HAP-1 (cell line): Measurements from ENCODE around the gene TMEM82.

Experiments
- DNase-seq, 2 experiments: peaks; one replicate each; pipeline ENCODE4 v3.0.0-alpha.2; 2016 to 2020; ENCODE audit warnings: low spot score in 2 of 2
- H3K27me3 ChIP-seq: fragments of 250-450 bp; sonication (Bioruptor Pico); 2 replicates; pipeline ENCODE4 v1.5.1; 2020; ENCODE audit warnings: low read depth, mild to moderate bottlenecking, moderate library complexity
- H3K36me3 ChIP-seq: fragments of 250-450 bp; sonication (Bioruptor Pico); replicated peaks from 2 replicates; pipeline ENCODE4 v1.5.1; 2020; ENCODE audit warnings: mild to moderate bottlenecking
- H3K4me1 ChIP-seq: fragments of 250-450 bp; sonication (Bioruptor Pico); 2 replicates; pipeline ENCODE4 v1.5.1; 2020; ENCODE audit warnings: mild to moderate bottlenecking
- H3K4me3 ChIP-seq: fragments of 250-450 bp; sonication (Bioruptor Pico); 2 replicates; pipeline ENCODE4 v1.5.1; 2020; ENCODE audit warnings: mild to moderate bottlenecking, moderate library complexity
- H3K9me3 ChIP-seq: fragments of 250-450 bp; sonication (Bioruptor Pico); 2 replicates; pipeline ENCODE4 v1.5.1; 2020; ENCODE audit warnings: mild to moderate bottlenecking, moderate library complexity
- in situ Hi-C: fragments of 300-500 bp; cut with MboI; formaldehyde crosslinking; loops from 3 replicates; pipeline ENCODE4 v1.14.3; 2020; ENCODE audit warnings: low sequenced_read_pairs, inconsistent platforms, mixed read lengths

The TMEM82 gene

GRCh38 chr1:15726508-15726907 lies 15.8 kb upstream of the TMEM82 start:
- Histone ChIP-seq H3K9me3 (no peaks in the 10 kb centered on the region), H3K4me1 (no peaks in the 10 kb centered on the region), H3K4me3 (no peak overlapping the region), H3K36me3 (peaks cover 30% of the 10 kb centered on the region), H3K27me3 (no peaks in the 10 kb centered on the region)
- no peak for DNase-seq
- in situ Hi-C loops = no loop called here

- no peaks in the 10 kb centered on the region for H3K27me3 ChIP-seq
- no peaks in the 10 kb centered on the region for H3K4me1 ChIP-seq
- H3K36me3 ChIP-seq = peaks cover 28% of the 10 kb centered on the region
- H3K9me3 ChIP-seq = no peaks in the 10 kb centered on the region
- in situ Hi-C loops = no loop called here
- H3K4me3 ChIP-seq = no peak overlapping the region
- no peak for DNase-seq
These were observed 15.3 kb upstream of the TMEM82 start for GRCh38 chr1:15727021-15727420.

- DNase-seq = no peak
- peaks cover 29% of the 10 kb centered on the region for H3K36me3 ChIP-seq
- in situ Hi-C loops = no loop called here
- no peaks in the 10 kb centered on the region for H3K9me3 ChIP-seq
- H3K4me1 ChIP-seq = no peaks in the 10 kb centered on the region
- H3K4me3 ChIP-seq = no peak overlapping the region
- no peaks in the 10 kb centered on the region for H3K27me3 ChIP-seq
These were observed 14.9 kb upstream of the TMEM82 start for GRCh38 chr1:15727424-15727823.

GRCh38 chr1:15727866-15728534 lies 14.3 kb upstream of the TMEM82 start:
- H3K9me3 ChIP-seq = no peaks in the 10 kb centered on the region
- no peaks in the 10 kb centered on the region for H3K4me1 ChIP-seq
- DNase-seq = no peak
- no peaks in the 10 kb centered on the region for H3K27me3 ChIP-seq
- peaks cover 35% of the 10 kb centered on the region for H3K36me3 ChIP-seq
- no peak overlapping the region for H3K4me3 ChIP-seq
- in situ Hi-C loops = no loop called here

- Histone ChIP-seq H3K9me3 (no peaks in the 10 kb centered on the region), H3K4me3 (no peak overlapping the region), H3K4me1 (no peaks in the 10 kb centered on the region), H3K36me3 (peaks cover 44% of the 10 kb centered on the region), H3K27me3 (no peaks in the 10 kb centered on the region)
- DNase-seq = no peak
- in situ Hi-C loops = no loop called here
These were observed 13.2 kb upstream of the TMEM82 start for GRCh38 chr1:15728937-15729657.

GRCh38 chr1:15730423-15730822 lies 11.9 kb upstream of the TMEM82 start:
- no peaks in the 10 kb centered on the region for H3K27me3 ChIP-seq
- H3K36me3 ChIP-seq = peaks cover 43% of the 10 kb centered on the region
- no peak for DNase-seq
- in situ Hi-C loops = no loop called here
- H3K9me3 ChIP-seq = no peaks in the 10 kb centered on the region
- no peaks in the 10 kb centered on the region for H3K4me1 ChIP-seq
- no peak overlapping the region for H3K4me3 ChIP-seq

- Histone ChIP-seq H3K4me1 (no peaks in the 10 kb centered on the region), H3K4me3 (no peak overlapping the region), H3K9me3 (no peaks in the 10 kb centered on the region), H3K27me3 (no peaks in the 10 kb centered on the region), H3K36me3 (peaks cover 41% of the 10 kb centered on the region)
- in situ Hi-C loops = no loop called here
- DNase-seq = no peak
These were observed 11.4 kb upstream of the TMEM82 start for GRCh38 chr1:15730936-15731335.

GRCh38 chr1:15731735-15732685 lies 10.3 kb upstream of the TMEM82 start:
- H3K36me3 ChIP-seq = peaks cover 41% of the 10 kb centered on the region
- in situ Hi-C loops = no loop called here
- no peak overlapping the region for H3K4me3 ChIP-seq

GRCh38 chr1:15732686-15733081 lies 9.6 kb upstream of the TMEM82 start:
- Histone ChIP-seq H3K4me3 (no peak overlapping the region), H3K9me3 (no peaks in the 10 kb centered on the region), H3K27me3 (no peaks in the 10 kb centered on the region), H3K4me1 (no peaks in the 10 kb centered on the region), H3K36me3 (peaks cover 34% of the 10 kb centered on the region)
- in situ Hi-C loops = no loop called here
- no peak for DNase-seq

More at GRCh38 chr1:15731735-15732685, 10.3 kb upstream of the TMEM82 start:
- Histone ChIP-seq H3K4me1 (no peaks in the 10 kb centered on the region), H3K27me3 (no peaks in the 10 kb centered on the region), H3K9me3 (no peaks in the 10 kb centered on the region)
- no peak for DNase-seq

- DNase-seq = no peak
- H3K4me1 ChIP-seq = no peaks in the 10 kb centered on the region
- H3K36me3 ChIP-seq = peaks cover 30% of the 10 kb centered on the region
- H3K9me3 ChIP-seq = no peaks in the 10 kb centered on the region
- in situ Hi-C loops = no loop called here
- no peaks in the 10 kb centered on the region for H3K27me3 ChIP-seq
- no peak overlapping the region for H3K4me3 ChIP-seq
These were observed 9.0 kb upstream of the TMEM82 start for GRCh38 chr1:15733218-15733725.

GRCh38 chr1:15733726-15734226 lies 8.5 kb upstream of the TMEM82 start:
- H3K9me3 ChIP-seq = no peaks in the 10 kb centered on the region
- DNase-seq = no peak
- H3K36me3 ChIP-seq = peaks cover 25% of the 10 kb centered on the region
- no peak overlapping the region for H3K4me3 ChIP-seq
- no peaks in the 10 kb centered on the region for H3K27me3 ChIP-seq
- no peaks in the 10 kb centered on the region for H3K4me1 ChIP-seq
- in situ Hi-C loops = no loop called here

GRCh38 chr1:15734296-15734695 lies 8.0 kb upstream of the TMEM82 start:
- DNase-seq = no peak
- no peaks in the 10 kb centered on the region for H3K27me3 ChIP-seq
- no peaks in the 10 kb centered on the region for H3K9me3 ChIP-seq
- no peak overlapping the region for H3K4me3 ChIP-seq
- H3K36me3 ChIP-seq = peaks cover 25% of the 10 kb centered on the region
- no peaks in the 10 kb centered on the region for H3K4me1 ChIP-seq
- in situ Hi-C loops = no loop called here

GRCh38 chr1:15734901-15735300 lies 7.4 kb upstream of the TMEM82 start:
- no peak for DNase-seq
- no peaks in the 10 kb centered on the region for H3K27me3 ChIP-seq
- no peaks in the 10 kb centered on the region for H3K4me1 ChIP-seq
- no peak overlapping the region for H3K4me3 ChIP-seq
- H3K9me3 ChIP-seq = no peaks in the 10 kb centered on the region
- in situ Hi-C loops = no loop called here
- H3K36me3 ChIP-seq = peaks cover 25% of the 10 kb centered on the region
